Body of pancreas (tissue), 4 donors: ENCODE measurements around the gene HEXIM2.
A peak's percentile ranks its signal among the peaks of the same experiment; 100 is the strongest.

ENCODE experiments used
- CTCF ChIP-seq, 7 experiments: fragments of 450-650 bp in 4 of 7; fragments of 200-600 bp in 3 of 7; sonication (generic) in 3 of 7; IDR thresholded peaks; one replicate each; pipeline ENCODE4 v1.5.1; 2016 to 2019; ENCODE audit warnings: antibody characterized with exemption in 7 of 7
- POLR2A ChIP-seq, 3 donors: fragments of 450-650 bp; IDR thresholded peaks; one replicate each; pipeline ENCODE4 v1.6.1; 2016; ENCODE audit warnings: antibody characterized with exemption in 3 of 3, mild to moderate bottlenecking in 2 of 3

- TF ChIP-seq CTCF (IDR thresholded peaks at IDR 0.05) (no peak), POLR2A (IDR thresholded peaks at IDR 0.05) (peak in 1 of 3 donors; percentile 25)
Observed at GRCh38 chr17:45143767-45144198, 17.9 kb upstream of the HEXIM2 start.
